GM18502 (cell line): ENCODE data around the gene CDCP1.
"Not testable (repeated sequence)": the region's sequence is repeated elsewhere in the genome, so short reads cannot be mapped to it uniquely, and the experiment has no call there.

Experiments used
- ATAC-seq: cut with Tn5 transposase; IDR thresholded peaks from one replicate; pipeline ENCODE4 v1.9.1; 2021; ENCODE audit warnings: mild to moderate bottlenecking; ENCODE audit not compliant: unreplicated experiment, poor library complexity

Gene CDCP1

GRCh38 chr3:45088543-45089358 lies 57.4 kb downstream of the CDCP1 start:
- no peak for ATAC-seq

DNA sequence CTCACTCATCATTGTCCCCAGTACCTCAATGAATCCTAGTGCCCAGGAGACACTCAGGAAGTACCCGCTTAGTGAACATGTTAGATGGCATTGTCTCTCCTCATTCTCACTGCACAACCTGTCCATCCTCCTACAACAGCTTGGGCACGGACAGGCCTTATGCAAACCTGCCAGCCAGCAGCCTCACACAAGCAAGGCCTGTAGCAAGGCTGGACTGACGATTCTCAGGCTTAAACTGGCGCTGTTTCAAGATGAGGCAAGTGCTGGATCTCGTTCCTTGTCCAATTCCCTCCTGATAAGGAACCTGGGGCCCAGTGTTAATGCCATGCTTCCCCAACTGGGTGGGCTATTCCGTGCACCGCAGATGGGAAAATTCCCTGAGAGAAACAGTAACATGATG lies 59.0 kb downstream of the CDCP1 start:
- ATAC-seq: no peak

GRCh38 chr3:45084820-45085816 lies 61.1 kb downstream of the CDCP1 start:
- no peak for ATAC-seq

DNA sequence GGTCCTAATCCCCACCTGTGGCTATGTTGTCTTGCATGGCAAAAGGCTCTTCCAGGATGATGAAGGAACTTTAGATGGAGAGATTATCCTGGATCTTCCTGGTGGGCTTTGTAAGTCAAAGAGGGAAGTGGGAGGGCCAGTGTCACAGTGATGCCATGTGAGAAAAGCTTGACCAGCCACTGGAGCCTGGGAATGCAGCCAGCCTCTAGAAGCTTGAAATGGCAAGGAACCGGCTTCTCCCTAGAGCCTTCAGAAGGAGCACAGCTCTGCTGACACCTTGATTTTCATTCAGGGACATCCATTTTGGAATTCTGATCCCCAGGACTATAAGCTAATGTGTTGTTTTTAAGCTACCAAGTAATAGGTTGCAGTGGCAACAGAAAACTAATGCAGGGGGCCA lies 61.8 kb downstream of the CDCP1 start:
- ATAC-seq: no peak

DNA sequence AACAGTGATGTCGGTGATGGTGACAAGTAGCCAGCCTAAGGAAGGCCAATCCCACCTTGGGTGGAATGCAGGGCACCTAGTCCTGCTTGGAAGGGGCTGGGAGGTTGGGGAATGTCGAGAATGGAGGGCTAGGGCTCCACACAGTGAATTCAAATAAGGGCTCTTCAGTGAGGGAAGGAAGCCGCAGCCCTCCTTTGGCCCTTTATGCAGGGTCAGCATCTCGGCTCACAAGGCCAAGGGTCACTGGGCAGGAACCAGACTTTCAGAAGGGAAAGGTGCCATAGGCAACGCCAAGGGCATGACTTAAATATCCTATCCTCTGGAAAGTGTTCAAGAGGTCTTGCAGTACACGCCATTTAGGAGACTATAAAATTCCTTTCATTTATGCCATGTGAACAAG lies 63.2 kb downstream of the CDCP1 start:
- ATAC-seq: no peak

- no peak for ATAC-seq
Measured at GRCh38 chr3:45082142-45082538, 64.0 kb downstream of the CDCP1 start.

- ATAC-seq: no peak
Measured at GRCh38 chr3:45081506-45082141, 64.6 kb downstream of the CDCP1 start.

- no peak for ATAC-seq
Measured at GRCh38 chr3:45080824-45081223, 65.4 kb downstream of the CDCP1 start.

GRCh38 chr3:45079715-45080114 lies 66.5 kb downstream of the CDCP1 start:
- ATAC-seq: no peak

GRCh38 chr3:45078910-45079522 lies 67.2 kb downstream of the CDCP1 start:
- ATAC-seq: no peak

GRCh38 chr3:45078256-45078655 lies 67.9 kb downstream of the CDCP1 start:
- ATAC-seq: not testable (repeated sequence)

DNA sequence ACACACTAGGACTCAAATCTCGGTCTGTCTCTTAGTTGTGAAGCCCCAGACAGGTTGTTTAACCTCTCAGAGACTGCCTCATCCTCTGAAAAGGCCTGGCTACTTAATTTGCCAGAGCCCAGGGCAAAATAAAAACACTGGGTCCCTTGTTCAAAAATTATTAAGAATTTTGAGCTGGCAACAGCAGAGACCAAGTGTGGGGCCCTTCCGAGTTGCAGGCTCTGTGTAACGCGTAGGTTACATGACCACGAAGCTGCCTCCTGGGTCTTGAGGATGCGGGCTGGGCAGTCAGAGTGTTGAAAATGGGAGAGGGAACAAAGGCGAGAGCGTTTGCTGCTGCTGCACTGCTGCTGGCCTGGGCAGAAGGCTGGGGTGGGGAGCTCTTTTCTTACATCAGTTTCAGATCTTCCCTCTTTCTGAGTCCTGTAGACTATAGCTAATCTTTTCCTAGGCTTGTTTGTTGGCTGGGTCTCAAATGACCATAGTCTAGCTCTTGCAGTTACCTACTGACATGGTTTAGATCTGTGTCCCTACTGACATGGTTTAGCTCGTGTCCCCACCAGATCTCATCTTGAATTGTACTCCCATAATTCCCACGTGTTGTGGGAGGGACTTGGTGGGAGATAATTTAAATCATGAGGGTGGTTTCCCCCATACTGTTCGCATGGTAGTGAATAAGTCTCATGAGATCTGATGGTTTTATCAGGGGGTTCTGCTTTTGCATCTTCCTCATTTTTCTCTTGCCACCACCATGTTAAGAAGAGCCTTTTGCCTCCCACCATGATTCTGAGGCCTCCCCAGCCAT lies 70.2 kb downstream of the CDCP1 start:
- no peak for ATAC-seq

- no peak for ATAC-seq
Measured at GRCh38 chr3:45071075-45071474, 75.1 kb downstream of the CDCP1 start.

GRCh38 chr3:45067941-45068340 lies 78.2 kb downstream of the CDCP1 start:
- ATAC-seq: no peak

DNA sequence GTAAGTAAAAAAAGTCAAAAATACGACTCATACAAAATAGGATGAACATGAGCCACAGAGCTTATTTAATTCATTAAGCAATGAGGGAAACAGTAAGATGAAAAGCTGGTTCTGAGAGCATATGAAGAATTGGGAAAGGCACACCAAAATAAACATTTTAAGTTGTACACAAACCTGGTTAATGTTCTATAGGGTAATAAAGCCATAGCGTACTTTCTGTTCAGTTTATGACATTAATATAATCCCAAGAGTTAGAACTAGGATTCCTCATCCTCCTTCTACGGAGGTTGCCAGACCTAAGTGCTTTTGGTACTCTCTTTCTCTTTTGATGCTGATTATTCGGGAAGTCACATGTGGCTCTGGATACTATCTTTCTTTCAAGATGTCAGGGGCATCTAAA lies 78.7 kb downstream of the CDCP1 start:
- no peak for ATAC-seq

- no peak for ATAC-seq
Measured at GRCh38 chr3:45066109-45066801, 79.9 kb downstream of the CDCP1 start.

DNA sequence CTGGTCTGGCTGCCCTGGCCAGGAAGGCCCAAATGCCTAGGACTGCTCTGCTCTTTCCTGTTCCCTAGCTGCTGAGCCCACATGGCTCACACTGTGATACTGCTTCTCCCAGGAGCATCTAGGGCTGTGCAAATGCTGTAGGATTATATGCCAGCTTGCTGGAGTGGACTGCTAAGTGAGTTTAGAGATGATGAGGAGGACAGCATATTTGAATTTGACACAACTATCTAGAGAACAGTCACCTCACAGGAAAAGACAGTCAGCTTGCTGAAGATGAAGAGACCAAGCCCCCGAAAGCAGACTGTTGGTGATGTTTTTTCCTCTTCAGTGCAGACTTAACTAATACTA lies 80.8 kb downstream of the CDCP1 start:
- ATAC-seq: no peak

GRCh38 chr3:45064512-45065372 lies 81.4 kb downstream of the CDCP1 start:
- no peak for ATAC-seq
